Activated naive CD4-positive, alpha-beta T cell treated with anti-CD3 and anti-CD28 coated beads, Interleukin-2, amount 50 U/mL, for 72 hours (primary cell): Measurements from ENCODE around the gene ASB2. TPM values are rescaled to one million over a fixed set of nuclear protein-coding genes. Genes with fewer than 3 reads are reported as not detected.

Experiments
- ATAC-seq, 2 donors: fragments of 150-1000 bp; cut with Tn5 transposase; 2 replicates each; pipeline ENCODE4 v1.10.0; 2021; ENCODE audit warnings: mild to moderate bottlenecking in 2 of 2, moderate library complexity in 2 of 2
- DNase-seq, 2 donors: peaks; one replicate each; pipeline ENCODE4 v3.0.0; 2021 to 2022; ENCODE audit warnings: low spot score in 2 of 2
- H3K27ac Mint-ChIP-seq, 2 donors: one replicate each; pipeline ENCODE4 v1.8.0; 2022; ENCODE audit warnings: mild to moderate bottlenecking in 2 of 2, mixed read lengths in 2 of 2
- H3K36me3 Mint-ChIP-seq, 2 donors: one replicate each; pipeline ENCODE4 v1.8.0; 2022; ENCODE audit warnings: mixed read lengths in 2 of 2
- H3K9me3 Mint-ChIP-seq, 2 donors: one replicate each; pipeline ENCODE4 v1.8.0; 2022; ENCODE audit warnings: mixed read lengths in 2 of 2
- total RNA-seq, 2 donors: library from RNA; stranded (reverse); gene quantifications; one replicate each; pipeline ENCODE4 v1.2.3, GENCODE V29; 2022

ASB2 gene
- total RNA-seq, 2 donors from 2014 or later: 12.9 to 50.0 TPM

DNA sequence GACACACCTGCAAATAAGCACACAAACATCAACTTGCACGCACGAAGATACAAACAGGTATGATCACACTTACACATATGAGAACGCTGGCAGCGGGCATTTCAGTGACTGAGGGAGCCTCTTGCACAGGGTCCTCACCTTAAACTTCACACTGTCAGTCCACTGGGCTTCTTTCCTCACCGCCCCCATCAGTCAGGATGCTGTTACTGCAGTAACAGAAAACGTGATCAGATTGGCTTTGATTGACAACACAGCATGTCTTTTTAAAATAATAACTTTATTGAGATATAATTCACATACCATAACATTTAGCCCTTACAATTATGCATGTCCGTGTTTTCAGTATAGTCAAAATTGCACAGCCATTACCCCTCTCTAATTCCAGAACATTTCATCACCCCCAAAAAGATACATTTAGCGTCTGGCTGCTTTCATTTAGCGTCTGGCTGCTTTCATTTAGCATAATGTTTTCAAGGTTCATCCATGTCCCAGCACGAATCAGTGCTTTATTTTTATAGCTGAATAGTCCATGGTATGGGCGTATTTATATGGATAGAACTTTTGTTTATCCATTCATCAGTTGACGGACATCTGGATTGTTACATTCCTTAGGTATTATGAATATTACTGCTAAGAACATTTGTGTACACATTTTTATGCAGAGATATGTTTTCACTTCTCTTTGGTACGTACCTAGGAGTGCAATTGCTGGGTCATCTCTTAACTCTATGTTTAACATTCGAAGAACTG, 29.1 kb upstream of the ASB2 start:
- Mint-ChIP-seq H3K36me3 (no peaks in the 10 kb centered on the region), H3K9me3 (no peaks in the 10 kb centered on the region), H3K27ac (no peak overlapping the region)
- ATAC-seq: peak in 1 of 2 donors; percentile 36
- DNase-seq: peak in 1 of 2 donors; percentile 33

- no peak for DNase-seq
- ATAC-seq: no peak
- Mint-ChIP-seq H3K9me3 (no peaks in the 10 kb centered on the region), H3K27ac (no peak overlapping the region), H3K36me3 (no peaks in the 10 kb centered on the region)
Observed at GRCh38 chr14:94004015-94004414, 27.6 kb upstream of the ASB2 start.

GRCh38 chr14:94003397-94003796, 27.0 kb upstream of the ASB2 start:
- ATAC-seq: no peak
- Mint-ChIP-seq H3K9me3 (no peaks in the 10 kb centered on the region), H3K27ac (no peak overlapping the region), H3K36me3 (no peaks in the 10 kb centered on the region)
- no peak for DNase-seq

DNA sequence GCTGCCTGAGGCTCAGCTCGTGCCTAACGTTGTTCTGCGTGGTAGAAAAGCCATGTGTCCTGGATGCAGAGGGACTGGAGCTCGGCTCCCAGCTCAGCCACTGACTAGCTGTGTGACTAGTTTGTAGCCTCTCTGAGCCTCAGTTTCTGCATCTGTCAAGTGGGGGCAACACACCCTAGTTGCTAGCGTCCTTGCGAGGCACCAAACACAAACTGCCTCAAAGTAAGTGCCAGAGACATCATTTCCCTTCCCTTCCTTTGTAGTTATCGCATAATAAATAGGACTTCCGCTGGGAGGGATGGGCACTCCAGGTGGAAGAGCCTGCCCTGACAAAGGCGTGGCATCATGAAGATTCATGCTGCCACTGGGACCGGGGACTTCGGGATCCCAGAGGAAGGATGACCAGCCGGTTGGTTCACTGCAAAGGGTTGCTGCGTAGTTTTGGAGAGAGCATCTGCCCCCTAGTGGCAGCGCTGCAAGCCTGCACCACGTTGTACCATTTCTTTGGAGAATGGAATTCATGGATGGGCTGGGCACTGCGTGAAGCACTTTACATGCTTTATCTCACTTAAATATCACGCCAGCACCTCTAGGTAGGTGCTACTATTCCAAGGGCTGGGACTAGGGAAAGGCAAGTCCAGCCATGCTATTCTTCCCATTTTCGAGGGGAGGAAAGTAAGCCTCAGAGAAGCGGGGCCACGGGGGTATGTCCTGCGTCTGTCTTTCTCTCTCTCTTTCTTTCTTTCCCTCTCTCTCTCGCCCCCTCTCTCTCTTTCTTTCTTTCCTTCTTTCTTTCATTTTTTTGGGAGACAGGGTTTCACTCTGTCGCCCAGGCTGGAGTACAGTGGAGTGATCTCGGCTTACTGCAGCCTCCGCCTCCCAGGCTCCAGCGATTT, 25.4 kb upstream of the ASB2 start:
- Mint-ChIP-seq H3K36me3 (no peaks in the 10 kb centered on the region), H3K9me3 (no peaks in the 10 kb centered on the region), H3K27ac (peak overlapping the region in 1 of 2 donors; percentile 52)
- DNase-seq: peak in 1 of 2 donors; percentile 62
- ATAC-seq: peak; percentile 79 to 85

DNA sequence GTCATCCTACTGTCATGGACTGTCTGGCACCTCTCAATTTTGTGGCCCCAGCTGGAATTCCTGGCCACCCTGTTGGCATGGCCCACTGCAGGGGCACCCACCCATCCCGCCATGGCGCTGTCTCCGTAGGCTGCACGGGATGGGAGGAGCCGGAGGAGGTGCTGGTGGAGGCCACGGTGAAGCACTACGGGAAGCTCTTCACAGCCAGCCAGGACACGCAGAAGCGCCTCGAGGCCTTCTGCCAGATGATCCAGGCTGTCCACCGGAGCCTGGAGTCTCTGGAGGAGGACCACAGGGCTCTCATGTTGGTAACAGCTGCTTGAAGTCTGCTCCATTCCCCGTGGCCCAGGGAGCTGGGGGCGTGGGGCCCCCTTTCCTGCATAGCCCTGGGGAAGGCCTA, 24.6 kb upstream of the ASB2 start:
- Mint-ChIP-seq H3K9me3 (no peaks in the 10 kb centered on the region), H3K36me3 (no peaks in the 10 kb centered on the region), H3K27ac (no peak overlapping the region)
- no peak for DNase-seq
- no peak for ATAC-seq

DNA sequence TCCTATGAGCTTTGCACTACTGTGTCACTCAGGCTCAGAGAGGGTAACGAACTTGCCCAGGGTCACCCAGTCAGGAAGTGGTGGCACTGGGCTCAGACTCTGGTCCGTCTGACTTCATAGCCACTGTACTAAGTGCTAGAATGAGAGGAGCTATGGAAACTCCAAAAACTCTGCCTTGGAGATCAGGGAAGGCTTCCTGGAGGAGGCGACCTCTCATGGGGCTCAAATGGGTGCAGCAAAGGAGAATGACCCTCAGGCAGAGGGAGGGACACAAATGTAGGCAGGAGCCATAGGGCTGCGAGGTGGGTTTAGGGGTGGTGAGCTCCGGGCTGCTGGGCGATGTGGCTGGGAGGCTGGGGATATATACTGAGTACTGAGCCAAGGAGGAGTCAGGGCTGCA, 23.9 kb upstream of the ASB2 start:
- H3K9me3 Mint-ChIP-seq: no peaks in the 10 kb centered on the region
- no peak for DNase-seq
- no peak overlapping the region for H3K27ac Mint-ChIP-seq
- no peaks in the 10 kb centered on the region for H3K36me3 Mint-ChIP-seq
- ATAC-seq: no peak

GRCh38 chr14:93999573-93999972, 23.2 kb upstream of the ASB2 start:
- H3K27ac Mint-ChIP-seq: no peak overlapping the region
- no peak for ATAC-seq
- no peaks in the 10 kb centered on the region for H3K9me3 Mint-ChIP-seq
- DNase-seq: no peak
- H3K36me3 Mint-ChIP-seq: no peaks in the 10 kb centered on the region

DNA sequence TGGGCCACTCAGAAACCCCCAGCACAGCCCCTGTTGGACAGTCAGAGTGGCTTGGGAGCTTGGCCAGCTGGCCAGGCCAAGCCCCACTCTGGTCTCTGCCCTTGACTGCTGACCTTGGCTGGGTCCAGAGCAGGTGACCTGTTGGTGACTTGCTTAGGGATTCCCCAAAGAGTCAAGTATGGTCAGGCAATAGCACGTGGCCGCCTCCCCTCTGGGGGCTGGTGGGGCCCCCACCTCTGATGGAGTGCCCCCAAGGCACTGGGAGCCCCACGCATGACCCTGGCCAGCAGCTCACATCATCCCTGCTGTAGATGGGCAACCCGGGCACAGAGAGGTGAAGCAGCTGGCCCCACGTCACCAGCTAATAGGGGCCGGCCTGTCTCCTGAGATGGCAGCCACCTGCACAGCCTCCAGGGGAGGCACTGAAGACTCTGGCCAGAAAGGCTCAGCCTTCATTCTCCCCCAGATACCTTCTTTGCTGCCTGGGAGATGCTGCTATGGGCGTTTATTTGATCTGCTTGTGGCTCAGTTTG, 22.6 kb upstream of the ASB2 start:
- no peak for ATAC-seq
- Mint-ChIP-seq H3K36me3 (no peaks in the 10 kb centered on the region), H3K9me3 (no peaks in the 10 kb centered on the region), H3K27ac (no peak overlapping the region)
- no peak for DNase-seq

- Mint-ChIP-seq H3K36me3 (no peaks in the 10 kb centered on the region), H3K27ac (no peak overlapping the region), H3K9me3 (no peaks in the 10 kb centered on the region)
- DNase-seq (no peak), ATAC-seq (no peak)
Observed at GRCh38 chr14:93997916-93998870, 21.8 kb upstream of the ASB2 start.

- DNase-seq: no peak
- peak in 1 of 2 donors; percentile 30 for ATAC-seq
- peak within 1 kb of the TSS; percentile 61 to 68 for H3K27ac Mint-ChIP-seq
- no peaks in the 10 kb centered on the region for H3K36me3 Mint-ChIP-seq
- no peaks in the 10 kb centered on the region for H3K9me3 Mint-ChIP-seq
Observed at GRCh38 chr14:93997082-93997481, 20.7 kb upstream of the ASB2 start, which contains the start of gene CCDC197. TSS of gene CCDC197 (plus strand) at chr14:93997301. CDS start at chr14:93998132, 831 bp downstream.

DNA sequence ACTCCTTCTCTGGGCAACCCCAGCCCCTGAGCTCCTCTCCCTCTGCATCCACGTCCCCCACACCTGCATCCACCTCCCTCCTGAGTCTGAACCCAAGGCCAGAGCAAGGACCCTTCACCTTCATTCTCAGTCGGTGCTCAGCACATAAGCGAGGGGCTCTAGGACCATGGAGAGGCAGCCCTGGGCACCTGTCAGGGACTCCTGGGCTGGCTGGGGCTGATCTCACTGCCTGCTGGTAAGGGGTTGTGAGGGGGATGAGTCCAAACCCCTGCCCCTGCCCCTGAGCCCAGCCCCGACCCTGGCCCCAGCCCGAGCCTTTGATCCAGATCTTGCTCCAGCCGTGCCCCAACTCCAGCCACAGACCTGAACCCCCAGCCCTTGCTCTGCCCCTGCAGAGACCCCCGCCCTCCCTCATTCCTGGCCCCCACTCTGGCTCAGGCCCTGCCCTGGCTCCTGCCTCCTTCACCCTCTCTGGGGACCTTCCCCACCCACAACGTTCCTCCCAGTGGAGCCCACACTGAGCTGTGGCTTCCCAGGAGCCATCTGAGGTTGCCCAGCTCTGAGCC, 19.8 kb upstream of the ASB2 start:
- Mint-ChIP-seq H3K9me3 (no peaks in the 10 kb centered on the region), H3K36me3 (no peaks in the 10 kb centered on the region), H3K27ac (peak overlapping the region in 1 of 2 donors; percentile 61)
- ATAC-seq (no peak), DNase-seq (no peak)

- Mint-ChIP-seq H3K36me3 (no peaks in the 10 kb centered on the region), H3K9me3 (peaks cover 0 to 1% of the 10 kb centered on the region in 2 donors), H3K27ac (peak overlapping the region in 1 of 2 donors; percentile 61)
- DNase-seq (peak in 1 of 2 donors; percentile 40), ATAC-seq (peak; percentile 83 to 93)
Observed at GRCh38 chr14:93994919-93995682, 18.7 kb upstream of the ASB2 start.

DNA sequence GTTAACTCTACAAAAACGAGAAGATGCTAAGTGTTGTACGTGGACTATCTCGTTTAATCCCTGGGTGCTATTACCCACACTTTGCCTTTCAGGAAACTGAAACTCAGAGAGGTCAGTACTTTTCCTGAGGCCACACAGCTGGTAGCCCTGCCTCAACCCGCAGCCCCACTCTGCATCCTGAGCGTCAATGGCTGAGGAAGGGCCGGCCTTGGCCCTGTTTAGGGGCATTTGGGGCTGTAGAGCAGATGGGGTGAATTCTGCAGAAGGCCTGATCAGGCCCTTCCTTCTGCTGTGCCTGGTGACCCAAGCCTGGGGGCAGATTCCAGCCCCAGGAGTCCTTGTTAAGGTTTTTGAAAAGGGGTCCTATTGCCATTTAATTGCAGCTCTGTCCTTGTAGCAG, 17.0 kb upstream of the ASB2 start:
- Mint-ChIP-seq H3K27ac (no peak overlapping the region), H3K36me3 (no peaks in the 10 kb centered on the region), H3K9me3 (peaks cover 0 to 5% of the 10 kb centered on the region in 2 donors)
- DNase-seq (no peak), ATAC-seq (no peak)

DNA sequence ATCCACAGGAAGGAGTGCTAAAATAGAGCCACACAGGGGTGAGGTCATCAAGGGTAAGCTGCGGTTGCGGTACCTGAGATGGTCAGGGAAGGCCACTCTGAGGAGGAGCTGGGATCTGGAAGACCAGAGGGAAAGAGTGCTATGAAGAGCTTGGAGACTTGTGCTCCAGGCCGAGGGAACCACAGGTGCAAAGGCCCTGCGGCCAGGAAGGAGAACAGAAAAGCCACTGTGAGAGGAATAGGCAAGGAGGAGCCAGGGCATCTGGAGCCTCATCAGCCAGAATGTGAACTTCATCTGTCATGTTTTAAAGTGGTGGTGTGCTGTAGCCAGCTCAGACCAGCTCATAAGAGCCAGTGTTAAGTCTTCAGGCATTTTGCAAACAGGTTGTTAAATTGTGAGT, 15.3 kb upstream of the ASB2 start:
- DNase-seq: no peak
- H3K27ac Mint-ChIP-seq: peak overlapping the region; percentile 8 to 40
- no peaks in the 10 kb centered on the region for H3K36me3 Mint-ChIP-seq
- ATAC-seq: no peak
- H3K9me3 Mint-ChIP-seq: peaks cover 0 to 5% of the 10 kb centered on the region in 2 donors

- H3K9me3 Mint-ChIP-seq: peaks cover 0 to 5% of the 10 kb centered on the region in 2 donors
- peak; percentile 43 to 81 for ATAC-seq
- peak overlapping the region; percentile 8 to 40 for H3K27ac Mint-ChIP-seq
- H3K36me3 Mint-ChIP-seq: no peaks in the 10 kb centered on the region
- DNase-seq: no peak
Observed at GRCh38 chr14:93991212-93991611, 14.8 kb upstream of the ASB2 start.
